Measurements from ENCODE around the gene RTN4RL2. TPM values are rescaled to one million over a fixed set of nuclear protein-coding genes. Genes with fewer than 3 reads are reported as not detected.
A peak's percentile ranks its signal among the peaks of the same experiment; 100 is the strongest.

Gene RTN4RL2
- total and polyA plus RNA-seq, 9 of the 15 experiments (the other 6 are each of a cell fraction or from before 2014, with no cell fraction given): 0.06 to 1.9 (median 0.34) TPM; not detected in 4

DNA sequence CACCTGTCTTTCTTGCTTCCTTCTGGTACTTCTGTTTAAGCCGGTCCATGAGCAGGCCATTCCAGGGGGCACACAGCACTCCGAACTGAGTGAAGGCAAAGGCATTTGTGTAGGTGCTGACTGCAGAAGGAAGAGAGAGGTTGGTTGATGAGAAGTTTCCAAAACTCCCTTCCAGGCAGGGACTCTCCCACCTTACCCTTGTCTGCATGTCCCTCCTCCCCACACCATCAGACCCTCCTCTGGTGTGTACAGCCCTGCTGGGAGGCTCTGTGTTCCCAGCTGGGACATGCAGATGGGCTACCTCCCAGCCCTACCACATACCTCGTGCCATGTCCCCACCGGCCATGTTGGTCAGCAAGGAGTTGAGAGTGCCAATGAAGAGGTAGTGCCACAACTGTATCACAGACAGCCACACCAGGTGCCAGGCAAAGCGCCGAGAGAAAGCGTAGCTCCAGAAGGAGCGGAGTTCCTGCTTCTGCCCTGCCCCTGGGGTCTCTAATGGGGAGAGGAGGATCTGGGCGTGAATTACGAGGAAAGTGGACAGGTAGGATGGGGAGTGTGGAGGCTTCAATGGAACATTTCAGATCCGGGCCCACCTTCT lies 45.6 kb upstream of the RTN4RL2 start:
- Histone ChIP-seq H3K4me3 (no peak overlapping the region), H4K20me1 (replicated peaks; ENCODE audit: control insufficient read depth, insufficient read depth, low read length) (peaks cover 13% of the 10 kb centered on the region), H3K9me3 (replicated peaks; ENCODE audit: control insufficient read depth, insufficient read depth, low read depth, low read length) (no peaks in the 10 kb centered on the region), H3K27ac (ENCODE audit: extremely low read depth, low read depth, low read length) (no peak overlapping the region; the same call in 2 of the 3 replicates), H3K9me1 (ENCODE audit: control insufficient read depth, insufficient read depth, low read length) (no peaks in the 10 kb centered on the region), H3K4me2 (ENCODE audit: insufficient read depth, low read length) (no peak overlapping the region), H3K9ac (ENCODE audit: insufficient read depth in 1 of 2, low read depth in 2 of 2, low read length in 2 of 2) (0 out of 4 replicates have a peak overlapping the region, but pooled peaks of 1 of the 2 experiments have one; percentile 14), H3K4me1 (replicated peaks in 1 of 2; ENCODE audit: control insufficient read depth in 2 of 2, insufficient read depth in 2 of 2, low read length in 2 of 2) (peaks cover 0 to 3% of the 10 kb centered on the region in 2 experiments; a peak in 3 of 5 replicates), H3K36me3 (ENCODE audit: control insufficient read depth, insufficient read depth, low read length) (peaks cover 98% of the 10 kb centered on the region), H3K27me3 (ENCODE audit: control insufficient read depth in 2 of 2, insufficient read depth in 2 of 2, low read length in 2 of 2) (no peaks in the 10 kb centered on the region), H3K79me2 (ENCODE audit: control insufficient read depth, insufficient read depth, low read length) (peaks cover 53% of the 10 kb centered on the region), H2AFZ (ENCODE audit: low read depth, low read length) (no peak overlapping the region)
- ChIA-PET POLR2A (interaction anchor here (1.3 to 4.6 kb wide), 2 partner anchors 12 to 15 kb away, joined by 4 to 18 read pairs; no protein-coding TSS in a partner anchor), CTCF (ENCODE audit: low intra/inter-chr PET ratio) (no interaction called here)
- intact Hi-C loops (cut with micrococcal nuclease) (no loop called here), in situ Hi-C loops (cut with MboI) (no loop called here)
- ATAC-seq (peak; percentile 18; the same call in 2 of the 3 replicates), DNase-seq (ENCODE audit: extremely low read depth in 1 of 4, low spot score in 3 of 4) (no peak), FAIRE-seq (no peak)
- BruUV-seq (replicated peaks): no TSS peak
- TF ChIP-seq DMBX1 (CRISPR knock-in tag; IDR thresholded peaks at IDR 0.05; ENCODE audit: borderline replicate concordance): no peak
- 0 out of 2 replicates have a peak, but pooled peaks have one; percentile 16 for TF ChIP-seq POLR2G (IDR thresholded peaks at IDR 0.05; ENCODE audit: low read depth, low read length)
- TF ChIP-seq SOX6 (IDR thresholded peaks at IDR 0.05): no peak
- peak; percentile 53 for TF ChIP-seq RBFOX2 (IDR thresholded peaks at IDR 0.05; ENCODE audit: low read depth, low read length)
- TF ChIP-seq SMAD2 (IDR thresholded peaks at IDR 0.05; ENCODE audit: low read depth, low read length): no peak
- 95% methylated on average over 11 of the region's 11 CpGs for WGBS (ENCODE audit: insufficient coverage, low coverage, missing lambda C conversion rate)

DNA sequence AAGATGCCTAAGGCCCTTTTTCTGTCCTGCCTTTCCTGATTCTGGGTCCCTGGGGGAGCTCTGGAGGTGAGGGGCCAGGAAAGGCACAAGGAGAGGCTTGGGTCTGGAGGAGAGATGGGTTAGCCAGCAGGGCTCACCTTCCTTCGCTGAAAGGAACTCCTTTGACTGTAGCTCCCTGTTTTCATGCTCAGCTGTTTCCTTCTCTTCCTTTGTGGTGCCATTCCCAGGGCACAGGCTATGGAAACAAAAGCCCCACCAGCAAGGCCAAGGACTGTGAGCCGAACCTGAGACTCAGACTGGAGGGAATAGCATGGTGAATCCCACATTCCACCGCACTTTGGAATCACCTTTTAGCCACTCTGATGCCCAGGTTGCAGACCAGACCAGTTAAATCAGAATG lies 43.9 kb upstream of the RTN4RL2 start:
- peaks cover 98% of the 10 kb centered on the region for H3K36me3 ChIP-seq (ENCODE audit: control insufficient read depth, insufficient read depth, low read length)
- in situ Hi-C loops (cut with MboI) (no loop called here), intact Hi-C loops (cut with micrococcal nuclease) (no loop called here)
- no peak overlapping the region for H3K9ac ChIP-seq (ENCODE audit: insufficient read depth in 1 of 2, low read depth in 2 of 2, low read length in 2 of 2)
- H3K79me2 ChIP-seq (ENCODE audit: control insufficient read depth, insufficient read depth, low read length): peaks cover 70% of the 10 kb centered on the region
- no peaks in the 10 kb centered on the region for H3K27me3 ChIP-seq (ENCODE audit: control insufficient read depth in 2 of 2, insufficient read depth in 2 of 2, low read length in 2 of 2)
- POLR2A ChIA-PET: interaction anchor here (1.4 to 4.6 kb wide), 2 partner anchors 9 to 13 kb away, joined by 4 to 18 read pairs; no protein-coding TSS in a partner anchor
- H4K20me1 ChIP-seq (replicated peaks; ENCODE audit: control insufficient read depth, insufficient read depth, low read length): peaks cover 13% of the 10 kb centered on the region
- no peaks in the 10 kb centered on the region for H3K9me3 ChIP-seq (replicated peaks; ENCODE audit: control insufficient read depth, insufficient read depth, low read depth, low read length)
- H3K4me1 ChIP-seq (replicated peaks in 1 of 2; ENCODE audit: control insufficient read depth in 2 of 2, insufficient read depth in 2 of 2, low read length in 2 of 2): no peaks in the 10 kb centered on the region; a peak in 3 of 5 replicates
- H2AFZ ChIP-seq (ENCODE audit: low read depth, low read length): no peak overlapping the region
- CTCF ChIA-PET (ENCODE audit: low intra/inter-chr PET ratio): no interaction called here
- no peak overlapping the region for H3K4me3 ChIP-seq
- FAIRE-seq: no peak
- H3K27ac ChIP-seq (ENCODE audit: extremely low read depth, low read depth, low read length): no peak overlapping the region
- BruUV-seq (replicated peaks): no TSS peak
- H3K4me2 ChIP-seq (ENCODE audit: insufficient read depth, low read length): no peak overlapping the region
- TF ChIP-seq MECOM (CRISPR knock-in tag; IDR thresholded peaks at IDR 0.05): no peak
- TF ChIP-seq GABPB2 (CRISPR knock-in tag; conservative IDR thresholded peaks at IDR 0.05): no peak
- TF ChIP-seq SMC3 (conservative IDR thresholded peaks at IDR 0.05; ENCODE audit: insufficient read depth, low read depth, low read length): no peak
- TF ChIP-seq ZNF282 (CRISPR knock-in tag; IDR thresholded peaks at IDR 0.05): no peak
- TF ChIP-seq DMBX1 (CRISPR knock-in tag; IDR thresholded peaks at IDR 0.05; ENCODE audit: borderline replicate concordance): no peak
- TF ChIP-seq PRMT5 (CRISPR knock-in tag; IDR thresholded peaks at IDR 0.05): no peak
- no peak for TF ChIP-seq MTA3 (IDR thresholded peaks at IDR 0.05; ENCODE audit: borderline replicate concordance)
- TF ChIP-seq ZEB2 (IDR thresholded peaks at IDR 0.05): no peak
- no peak for TF ChIP-seq NBN (IDR thresholded peaks at IDR 0.05; ENCODE audit: low read depth)
- no peak for TF ChIP-seq BHLHE40 (IDR thresholded peaks at IDR 0.05; ENCODE audit: low read length)
- TF ChIP-seq ZNF165 (CRISPR knock-in tag; IDR thresholded peaks at IDR 0.05; ENCODE audit: borderline replicate concordance): no peak
- no peak for DNase-seq (ENCODE audit: extremely low read depth in 1 of 4, low spot score in 3 of 4)
- H3K9me1 ChIP-seq (ENCODE audit: control insufficient read depth, insufficient read depth, low read length): no peaks in the 10 kb centered on the region
- ATAC-seq: no peak
- WGBS (ENCODE audit: insufficient coverage, low coverage, missing lambda C conversion rate): 94% methylated on average over 3 of the region's 3 CpGs
